NCI-H82 treated with DMSO at 0.1 percent for 48 hours (cell line): ENCODE results near the gene OSBPL2.

Experiments used
- DNase-seq: peaks from one replicate; lab custom pipeline; 2025; ENCODE audit not compliant: unreplicated experiment; lab: John Stamatoyannopoulos, UW

OSBPL2 gene

GRCh38 chr20:62323146-62323979, 85.0 kb downstream of the OSBPL2 start:
- DNase-seq = no peak

DNA sequence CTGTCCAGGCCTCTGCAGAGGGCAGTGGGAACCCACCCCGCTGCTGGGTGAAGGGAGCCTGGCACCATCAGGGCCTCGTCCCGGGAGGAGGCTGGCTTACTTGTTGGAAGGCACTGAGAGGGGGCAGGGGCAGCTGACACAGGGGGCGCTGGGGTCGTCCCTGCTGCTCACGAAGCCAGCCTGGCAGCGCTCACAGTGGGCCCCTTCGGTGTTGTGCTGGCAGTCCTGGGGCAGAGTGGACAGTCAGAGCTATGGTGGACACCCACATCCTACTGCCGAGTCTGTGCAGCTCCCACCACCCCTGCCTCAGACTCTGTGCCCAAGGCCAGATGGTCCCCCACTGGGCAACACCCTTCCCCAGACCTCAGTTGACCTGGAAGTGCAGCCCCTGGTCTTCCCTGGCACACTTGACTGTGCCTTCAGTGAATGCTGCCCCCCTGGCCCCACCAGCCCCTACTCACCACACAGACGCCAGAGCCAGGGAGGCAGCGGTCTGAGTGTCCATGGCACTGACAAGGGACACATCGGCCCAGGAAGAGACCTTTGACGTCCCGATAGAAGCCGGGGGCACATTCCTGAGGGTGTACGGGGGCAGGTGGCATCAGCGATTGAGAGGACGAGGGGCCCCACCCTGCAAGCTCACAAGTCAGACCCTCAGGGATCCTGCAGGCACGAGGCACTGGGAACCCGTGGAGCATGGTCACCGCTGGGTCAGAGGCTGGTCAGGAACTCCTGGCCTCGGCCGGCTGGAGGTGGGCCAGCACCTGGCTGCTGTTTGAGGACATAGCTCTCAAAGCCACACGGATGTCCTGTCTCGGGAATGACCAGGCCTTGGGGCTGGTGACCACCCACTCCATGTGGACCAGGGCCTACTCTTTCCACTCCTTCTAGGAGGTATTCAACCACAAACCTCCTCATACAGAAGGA, 85.9 kb downstream of the OSBPL2 start:
- no peak for DNase-seq

- no peak for DNase-seq
Observed at GRCh38 chr20:62325172-62325905, 87.0 kb downstream of the OSBPL2 start.

DNA sequence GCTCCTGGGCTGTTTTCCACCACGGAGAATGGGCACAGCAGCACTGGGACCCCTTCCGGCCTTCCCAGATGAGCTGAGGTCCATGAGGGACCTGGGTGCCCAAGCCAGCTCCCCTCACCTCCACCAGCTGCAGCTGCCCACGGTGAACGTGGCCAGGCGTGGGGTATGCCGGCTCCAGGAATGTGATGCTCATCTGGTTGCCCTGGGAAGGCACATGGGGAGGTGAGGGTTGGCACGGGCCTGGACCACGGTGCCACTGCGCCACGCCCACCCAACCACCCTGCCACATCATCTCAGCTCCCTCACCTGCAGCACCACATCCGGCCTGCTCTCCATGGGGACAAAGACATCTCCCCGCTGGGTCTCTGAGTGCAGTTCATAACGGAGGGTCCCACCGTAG, 88.2 kb downstream of the OSBPL2 start:
- DNase-seq = no peak

GRCh38 chr20:62326959-62327725, 88.8 kb downstream of the OSBPL2 start:
- no peak for DNase-seq

DNA sequence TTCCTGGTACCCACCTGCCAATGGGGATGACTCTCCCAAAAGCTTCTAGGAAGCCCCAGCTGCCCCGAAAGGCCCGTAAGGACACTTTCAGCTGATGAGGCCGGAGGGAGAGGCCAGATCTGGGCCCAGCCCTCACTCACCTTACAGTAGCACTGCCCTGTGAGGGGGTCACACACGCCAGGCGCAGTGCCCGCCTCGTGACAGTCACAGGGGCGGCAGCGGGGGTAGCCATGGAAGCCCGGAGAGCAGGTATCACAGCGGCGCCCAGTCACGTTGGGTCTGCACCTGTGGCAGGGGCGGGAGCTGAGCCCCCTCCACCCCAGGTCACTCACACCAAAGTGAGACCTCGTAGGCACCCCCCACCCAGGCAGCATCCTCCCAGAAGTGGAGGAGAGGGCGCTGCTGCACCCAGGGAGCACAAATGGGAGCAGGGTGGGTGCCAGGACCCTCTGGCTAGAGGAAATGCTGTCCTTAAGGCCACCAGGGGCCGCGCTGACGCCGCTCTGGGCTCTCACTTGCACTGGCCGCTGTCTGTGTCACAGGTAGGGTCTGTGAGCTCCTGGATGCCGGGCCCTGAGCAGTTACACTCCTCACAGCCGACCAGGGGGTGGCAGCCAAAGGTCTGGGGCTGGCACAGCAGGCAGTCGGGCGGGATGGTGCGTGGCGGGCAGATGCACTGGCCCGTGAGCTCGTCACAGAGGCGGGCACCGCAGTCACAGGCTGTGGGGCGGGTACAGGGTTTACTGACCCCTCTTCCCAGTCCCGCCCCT, 89.6 kb downstream of the OSBPL2 start:
- no peak for DNase-seq

DNA sequence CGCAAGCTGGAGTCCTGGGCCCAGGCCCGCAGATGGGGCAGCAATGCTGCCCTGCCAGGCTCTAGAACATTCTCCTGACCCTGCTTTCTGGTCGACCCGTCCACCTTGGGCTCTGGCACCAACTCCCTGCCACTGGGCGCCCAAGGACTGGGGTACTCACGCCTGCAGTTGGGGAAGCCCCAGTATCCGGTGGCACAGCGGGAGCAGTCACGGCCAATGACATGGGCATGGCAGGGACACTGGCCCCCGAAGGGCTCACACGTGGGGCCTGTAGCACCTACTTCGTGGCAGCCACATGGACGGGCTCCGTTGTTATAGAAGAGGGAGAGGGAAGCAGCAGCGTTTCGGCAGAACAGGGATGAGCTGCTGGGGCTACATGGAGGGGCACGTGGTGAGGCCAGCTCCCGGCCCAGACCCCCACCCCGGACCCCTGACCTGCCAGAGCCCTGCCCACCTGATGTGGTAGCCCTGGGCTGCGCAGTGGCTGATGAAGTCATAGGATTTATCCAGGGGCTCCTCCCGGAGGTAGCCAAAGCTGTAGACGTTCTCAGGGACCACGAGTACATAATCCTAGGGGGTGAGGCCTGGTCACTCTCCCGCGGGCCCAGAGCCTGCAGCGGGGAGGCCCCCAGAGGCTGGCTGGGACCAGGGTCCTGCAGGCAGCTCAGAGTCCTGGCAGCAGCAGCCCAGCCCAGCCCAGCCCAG, 90.5 kb downstream of the OSBPL2 start:
- DNase-seq = no peak

GRCh38 chr20:62329389-62330377, 91.4 kb downstream of the OSBPL2 start:
- DNase-seq = no peak

DNA sequence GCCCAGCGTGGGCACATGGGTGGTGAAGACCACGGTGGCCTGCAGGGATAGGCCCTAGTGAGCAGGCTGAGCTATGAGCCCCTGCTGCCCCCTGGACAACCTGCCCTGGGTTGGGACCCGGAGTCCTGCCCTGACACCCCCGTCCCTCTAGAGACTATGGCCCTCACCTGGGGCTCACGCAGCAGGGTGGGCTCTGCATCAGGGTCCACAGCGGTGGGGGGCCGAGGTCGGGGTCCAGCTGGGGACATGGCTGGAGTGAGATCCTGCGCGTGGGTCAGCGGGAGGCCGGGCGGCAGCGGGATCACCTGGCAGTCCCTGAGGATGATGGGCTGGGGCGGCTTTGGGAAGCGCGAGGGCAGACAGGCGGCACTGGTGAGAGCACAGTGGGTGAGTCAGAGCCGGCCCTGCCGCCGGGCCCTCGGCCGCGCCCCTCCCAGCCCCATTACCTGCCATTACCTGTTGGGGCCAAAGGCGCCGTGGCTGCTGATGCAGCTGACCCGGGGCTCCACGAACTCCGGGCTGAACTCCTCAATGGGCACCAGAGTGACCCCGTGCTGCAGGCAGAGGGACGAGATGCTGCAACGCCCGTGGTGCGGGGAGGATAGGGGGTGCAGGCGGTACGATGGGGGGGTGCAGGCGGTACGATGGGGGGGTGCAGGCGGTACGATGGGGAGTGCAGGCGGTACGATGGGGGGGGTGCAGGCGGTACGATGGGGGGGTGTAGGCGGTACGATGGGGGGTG, 92.4 kb downstream of the OSBPL2 start:
- no peak for DNase-seq

DNA sequence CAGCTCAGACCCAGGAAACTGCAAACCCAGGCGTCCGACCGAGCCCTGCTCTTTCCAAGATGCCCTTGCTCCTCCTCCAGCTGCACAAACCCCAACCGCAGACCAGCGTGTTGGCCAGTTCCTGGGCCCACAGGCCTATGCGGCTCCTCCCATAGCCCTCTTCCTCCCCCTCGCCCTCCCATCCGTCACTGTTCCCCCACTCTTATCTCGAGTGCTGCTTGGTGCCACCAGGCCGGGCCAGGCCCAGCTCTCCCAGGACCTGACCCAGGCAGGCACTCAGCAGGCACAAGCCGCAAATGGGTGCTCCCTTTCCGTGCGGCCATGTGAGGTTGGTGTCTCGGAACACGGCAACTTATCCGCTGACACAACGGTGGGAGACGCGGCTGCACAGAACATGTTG, 93.0 kb downstream of the OSBPL2 start:
- DNase-seq = no peak

DNA sequence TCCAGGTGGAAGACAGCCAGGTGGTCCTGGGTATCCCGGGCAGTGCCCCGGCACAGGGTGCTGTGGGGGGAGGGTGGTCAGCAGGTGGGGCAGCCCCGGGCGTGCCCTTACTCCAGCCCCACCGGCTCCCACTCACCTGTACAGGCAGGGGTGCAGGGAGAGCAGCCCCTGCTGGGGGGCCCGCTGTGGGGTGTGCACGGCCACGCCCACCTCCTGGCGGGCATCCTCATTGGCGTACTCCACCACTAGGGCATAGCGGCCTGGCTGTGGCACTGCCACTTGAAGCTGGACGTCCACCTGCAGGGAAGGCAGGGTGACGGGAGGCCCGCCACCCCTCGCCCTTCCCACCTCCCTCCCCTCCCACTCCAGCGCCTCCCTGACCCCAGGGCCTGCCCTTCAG, 94.1 kb downstream of the OSBPL2 start:
- DNase-seq = no peak

DNA sequence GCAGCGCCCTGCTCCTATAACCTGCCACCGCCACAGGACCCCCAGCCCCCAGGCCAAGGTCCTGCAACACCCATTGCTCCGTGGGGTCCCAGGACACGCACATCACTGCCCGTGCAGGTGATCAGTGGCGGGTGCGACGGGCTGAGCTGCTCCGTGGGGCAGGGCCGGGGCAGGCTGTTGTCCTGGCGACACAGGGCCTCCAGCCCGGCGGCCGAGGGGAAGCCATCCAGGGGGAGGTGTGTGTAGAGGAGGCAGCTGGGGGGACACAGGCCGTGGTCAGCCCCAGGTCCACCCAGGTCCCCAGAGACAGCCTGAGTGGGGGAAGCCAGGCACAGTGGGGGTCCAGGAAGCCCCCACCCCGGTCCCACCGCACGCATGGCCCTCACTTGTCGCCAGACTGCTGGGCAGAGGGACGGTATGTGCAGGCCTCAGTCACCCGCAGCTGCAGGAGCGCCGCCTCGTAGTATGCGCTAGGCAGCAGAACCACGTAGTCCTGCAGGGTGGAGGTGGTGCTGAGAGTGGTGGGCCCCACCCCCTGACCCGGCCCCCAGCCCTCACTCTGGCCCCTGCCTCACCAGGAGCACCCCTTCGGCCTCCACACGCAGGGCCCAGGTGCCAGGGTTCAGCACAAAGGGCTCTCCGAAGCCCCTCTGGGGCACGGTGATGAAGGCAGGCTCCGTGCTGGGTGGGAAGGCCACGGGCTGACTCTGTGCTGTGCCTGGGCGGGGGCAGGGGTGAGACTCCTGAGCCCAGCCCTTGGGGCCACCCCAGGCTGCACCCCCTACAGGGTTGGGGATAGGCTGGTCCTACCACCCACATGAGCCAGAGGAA, 94.9 kb downstream of the OSBPL2 start:
- DNase-seq = no peak

DNA sequence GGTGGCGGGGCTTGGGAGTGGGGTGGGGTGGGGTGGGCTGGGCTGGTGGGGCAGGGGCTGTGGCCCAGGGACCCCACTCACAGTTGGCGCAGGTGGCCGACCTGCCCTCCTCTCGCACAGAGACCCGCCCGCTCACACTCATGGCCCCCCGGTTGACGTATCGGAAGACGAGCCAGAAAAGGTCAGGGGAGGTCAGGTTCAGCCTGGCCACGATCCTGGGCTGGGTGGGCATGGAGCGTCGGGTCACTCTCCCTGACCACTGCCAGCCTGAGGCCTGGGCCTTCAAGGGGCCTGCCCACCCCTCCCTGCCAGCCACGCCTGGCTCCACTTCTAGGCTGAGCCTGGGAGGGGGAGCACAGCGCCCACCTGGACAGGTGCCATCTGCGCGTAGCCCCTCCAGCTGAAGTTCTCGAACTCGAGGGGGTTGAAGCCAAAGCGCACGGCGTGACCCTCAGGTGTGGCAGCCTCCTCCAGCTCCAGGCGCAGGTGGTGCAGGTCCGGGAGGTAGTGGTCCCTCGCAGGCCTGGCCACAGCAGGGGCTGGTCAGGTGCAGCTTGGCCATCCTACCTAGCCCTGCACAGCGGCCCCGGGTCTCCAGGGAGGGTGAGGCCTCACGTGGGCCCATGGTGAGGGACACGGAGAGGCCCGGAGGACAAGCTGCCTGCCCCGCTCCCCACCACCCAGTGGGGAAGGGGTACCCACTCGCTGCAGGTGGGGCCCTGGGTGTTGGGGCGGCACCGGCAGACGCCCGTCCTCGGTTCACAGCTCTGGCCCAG, 95.7 kb downstream of the OSBPL2 start:
- DNase-seq = no peak

GRCh38 chr20:62334881-62335280, 96.6 kb downstream of the OSBPL2 start:
- DNase-seq = no peak

DNA sequence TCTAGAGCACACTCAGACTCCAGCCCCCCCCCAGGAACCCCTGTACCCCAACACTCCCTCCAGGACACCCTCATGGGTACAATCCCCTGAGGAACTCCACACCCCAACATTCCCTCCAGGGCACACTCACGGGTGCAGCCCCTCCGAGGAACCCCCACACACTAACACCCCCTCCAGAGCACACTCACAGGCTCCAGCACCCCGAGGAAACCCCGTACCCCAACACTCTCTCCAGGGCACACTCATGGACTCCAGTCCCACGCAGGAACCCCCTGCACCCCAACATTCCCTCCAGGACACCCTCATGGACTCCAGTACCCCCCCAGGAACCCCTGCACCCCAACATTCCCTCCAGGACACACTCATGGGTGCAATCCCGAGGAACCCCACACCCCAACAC, 97.2 kb downstream of the OSBPL2 start:
- no peak for DNase-seq

- DNase-seq = no peak
Observed at GRCh38 chr20:62336329-62336728, 98.0 kb downstream of the OSBPL2 start.
